ENCODE measurements around the gene RHOXF1.

DNA sequence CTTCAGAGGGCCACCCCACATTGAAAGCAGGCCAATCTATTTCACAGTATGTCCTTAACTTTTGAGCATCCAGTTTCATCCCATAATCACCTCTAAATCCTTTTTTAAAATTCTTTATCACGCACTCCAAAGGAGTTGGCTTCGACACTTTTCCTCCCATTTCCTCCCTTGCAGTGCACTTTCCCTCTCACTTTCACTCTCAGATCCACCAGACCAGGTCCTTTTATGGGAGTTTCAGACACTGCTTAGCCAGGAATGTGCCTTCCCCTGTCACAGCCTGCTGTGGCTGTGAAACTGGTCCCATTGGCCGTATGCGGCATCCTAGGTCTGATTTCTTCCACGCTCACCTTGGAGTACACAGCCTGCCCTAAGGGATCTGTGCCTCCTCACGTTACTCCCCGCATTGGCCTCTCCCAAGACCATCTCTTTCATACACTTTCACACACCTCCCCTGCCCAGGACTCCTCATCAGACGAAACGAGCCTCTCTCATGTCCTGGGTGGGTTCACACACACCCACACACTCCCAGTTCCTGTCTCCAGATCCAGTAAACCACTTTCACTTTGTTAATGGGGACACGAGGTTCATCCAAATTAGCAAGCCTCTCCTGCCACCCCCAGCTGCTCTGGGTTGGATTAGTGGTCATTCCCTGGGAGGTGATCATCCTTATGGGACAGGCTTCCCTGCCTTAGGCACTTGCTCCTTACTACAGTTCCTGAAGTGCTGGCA lies 28.3 kb downstream of the RHOXF1 start:
- TF ChIP-seq EP300 (IDR thresholded peaks at IDR 0.05) (no peak), POLR2A (IDR thresholded peaks at IDR 0.05) (no peak), POLR2AphosphoS5 (IDR thresholded peaks at IDR 0.05) (no peak)
- TF ChIP-seq, protein P1, sequence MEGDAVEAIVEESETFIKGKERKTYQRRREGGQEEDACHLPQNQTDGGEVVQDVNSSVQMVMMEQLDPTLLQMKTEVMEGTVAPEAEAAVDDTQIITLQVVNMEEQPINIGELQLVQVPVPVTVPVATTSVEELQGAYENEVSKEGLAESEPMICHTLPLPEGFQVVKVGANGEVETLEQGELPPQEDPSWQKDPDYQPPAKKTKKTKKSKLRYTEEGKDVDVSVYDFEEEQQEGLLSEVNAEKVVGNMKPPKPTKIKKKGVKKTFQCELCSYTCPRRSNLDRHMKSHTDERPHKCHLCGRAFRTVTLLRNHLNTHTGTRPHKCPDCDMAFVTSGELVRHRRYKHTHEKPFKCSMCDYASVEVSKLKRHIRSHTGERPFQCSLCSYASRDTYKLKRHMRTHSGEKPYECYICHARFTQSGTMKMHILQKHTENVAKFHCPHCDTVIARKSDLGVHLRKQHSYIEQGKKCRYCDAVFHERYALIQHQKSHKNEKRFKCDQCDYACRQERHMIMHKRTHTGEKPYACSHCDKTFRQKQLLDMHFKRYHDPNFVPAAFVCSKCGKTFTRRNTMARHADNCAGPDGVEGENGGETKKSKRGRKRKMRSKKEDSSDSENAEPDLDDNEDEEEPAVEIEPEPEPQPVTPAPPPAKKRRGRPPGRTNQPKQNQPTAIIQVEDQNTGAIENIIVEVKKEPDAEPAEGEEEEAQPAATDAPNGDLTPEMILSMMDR (IDR thresholded peaks at IDR 0.05) = no peak

Measured in sigmoid colon (tissue), 4 donors.